ENCODE measurements around the gene SRC. TPM values are rescaled to one million over a fixed set of nuclear protein-coding genes. Genes with fewer than 3 reads are reported as not detected.

Gene SRC
- total RNA-seq, 1 experiment from 2014 or later: 42.3 TPM

DNA sequence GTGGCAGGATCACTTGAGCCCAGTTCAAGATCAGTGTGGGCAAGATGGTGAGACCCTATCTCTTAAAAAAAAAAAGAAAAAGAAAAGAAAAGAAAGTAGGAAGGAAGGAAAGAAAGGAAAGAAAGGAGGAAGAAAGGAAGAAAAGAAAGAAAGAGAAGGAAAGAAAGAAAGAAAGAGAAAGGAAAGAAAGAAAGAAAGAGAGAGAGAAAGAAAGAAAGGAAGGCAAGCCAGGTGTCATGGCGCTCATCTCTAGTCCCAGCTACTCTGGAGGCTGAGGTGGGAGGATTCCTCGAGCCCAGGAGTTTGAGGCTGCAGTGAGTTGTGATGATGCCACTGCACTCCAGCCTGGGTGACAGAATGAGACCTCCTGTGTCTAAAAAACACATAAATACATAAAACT is 11.5 kb upstream of the SRC start:
- intact Hi-C loops (cut with micrococcal nuclease): no loop called here
- ATAC-seq (no peak), DNase-seq (ENCODE audit: low read depth, low spot score) (no peak)
- Histone ChIP-seq H3K9ac (ENCODE audit: low read length) (no peak overlapping the region), H4K20me1 (ENCODE audit: insufficient read depth) (no peaks in the 10 kb centered on the region), H3K4me1 (ENCODE audit: control insufficient read depth in 1 of 2, insufficient read depth in 2 of 2, low read length in 2 of 2) (peaks cover 7 to 16% of the 10 kb centered on the region in 2 experiments; a peak in 3 of 4 replicates), H3K79me2 (ENCODE audit: insufficient read depth, low read length) (no peaks in the 10 kb centered on the region), H3K9me3 (ENCODE audit: control insufficient read depth in 1 of 2, insufficient read depth in 1 of 2, low read depth in 1 of 2, low read length in 2 of 2) (no peaks in the 10 kb centered on the region), H3K36me3 (ENCODE audit: control insufficient read depth in 1 of 2, insufficient read depth in 2 of 2, low read length in 2 of 2) (no peaks in the 10 kb centered on the region), H3K27ac (ENCODE audit: low read depth, low read length) (no peak overlapping the region), H3K4me2 (ENCODE audit: low read length) (no peak overlapping the region), H3K27me3 (ENCODE audit: insufficient read depth, low read length) (no peaks in the 10 kb centered on the region), H2AFZ (ENCODE audit: low read depth, low read length, poor library complexity, severe bottlenecking) (no peak overlapping the region), H3K9me2 (ENCODE audit: insufficient read depth) (no peaks in the 10 kb centered on the region), H3K4me3 (replicated peaks in 1 of 2; ENCODE audit: low read depth in 1 of 2, low read length in 2 of 2) (no peak overlapping the region)
- CTCF ChIA-PET: no interaction called here
- RAD21 ChIA-PET (ENCODE audit: low non-redundant PET in 1 of 2, low total read pairs in 2 of 2, uncharacterized antibody in 2 of 2, unreplicated experiment in 2 of 2): no interaction called here
- POLR2A ChIA-PET: no interaction called here
- TF ChIP-seq ELF1 (IDR thresholded peaks at IDR 0.05; ENCODE audit: borderline replicate concordance, low read depth): no peak
- no TSS peak for BruUV-seq (replicated peaks)

- DNase-seq (ENCODE audit: low read depth, low spot score): no peak
- POLR2A ChIA-PET: no interaction called here
- Histone ChIP-seq H3K9me2 (ENCODE audit: insufficient read depth) (no peaks in the 10 kb centered on the region), H3K27me3 (ENCODE audit: insufficient read depth, low read length) (no peaks in the 10 kb centered on the region), H3K4me3 (replicated peaks in 1 of 2; ENCODE audit: low read depth in 1 of 2, low read length in 2 of 2) (no peak overlapping the region), H3K4me2 (ENCODE audit: low read length) (peak overlapping the region; percentile 38), H3K9me3 (ENCODE audit: control insufficient read depth in 1 of 2, insufficient read depth in 1 of 2, low read depth in 1 of 2, low read length in 2 of 2) (no peaks in the 10 kb centered on the region), H3K9ac (ENCODE audit: low read length) (no peak overlapping the region), H3K4me1 (ENCODE audit: control insufficient read depth in 1 of 2, insufficient read depth in 2 of 2, low read length in 2 of 2) (peaks cover 9 to 17% of the 10 kb centered on the region in 2 experiments; a peak in 3 of 4 replicates), H3K36me3 (ENCODE audit: control insufficient read depth in 1 of 2, insufficient read depth in 2 of 2, low read length in 2 of 2) (no peaks in the 10 kb centered on the region), H4K20me1 (ENCODE audit: insufficient read depth) (no peaks in the 10 kb centered on the region), H2AFZ (ENCODE audit: low read depth, low read length, poor library complexity, severe bottlenecking) (no peak overlapping the region), H3K79me2 (ENCODE audit: insufficient read depth, low read length) (no peaks in the 10 kb centered on the region), H3K27ac (ENCODE audit: low read depth, low read length) (no peak overlapping the region)
- TF ChIP-seq JUND (IDR thresholded peaks at IDR 0.05): no peak
- no peak for TF ChIP-seq ATF3 (IDR thresholded peaks at IDR 0.05)
- TF ChIP-seq SP1 (IDR thresholded peaks at IDR 0.05; ENCODE audit: low read depth): no peak
- TF ChIP-seq EGR1 (IDR thresholded peaks at IDR 0.05; ENCODE audit: low read depth): no peak
- CTCF ChIA-PET: no interaction called here
- RAD21 ChIA-PET (ENCODE audit: low non-redundant PET in 1 of 2, low total read pairs in 2 of 2, uncharacterized antibody in 2 of 2, unreplicated experiment in 2 of 2): no interaction called here
- BruUV-seq (replicated peaks): no TSS peak
- intact Hi-C loops (cut with micrococcal nuclease): no loop called here
- ATAC-seq: peak; percentile 48
Observed at GRCh38 chr20:37335642-37336368, 10.1 kb upstream of the SRC start.

All from HCT116 (cell line).